ENCODE data around the gene FHAD1.
A peak's percentile ranks its signal among the peaks of the same experiment; 100 is the strongest.

Gene FHAD1

DNA sequence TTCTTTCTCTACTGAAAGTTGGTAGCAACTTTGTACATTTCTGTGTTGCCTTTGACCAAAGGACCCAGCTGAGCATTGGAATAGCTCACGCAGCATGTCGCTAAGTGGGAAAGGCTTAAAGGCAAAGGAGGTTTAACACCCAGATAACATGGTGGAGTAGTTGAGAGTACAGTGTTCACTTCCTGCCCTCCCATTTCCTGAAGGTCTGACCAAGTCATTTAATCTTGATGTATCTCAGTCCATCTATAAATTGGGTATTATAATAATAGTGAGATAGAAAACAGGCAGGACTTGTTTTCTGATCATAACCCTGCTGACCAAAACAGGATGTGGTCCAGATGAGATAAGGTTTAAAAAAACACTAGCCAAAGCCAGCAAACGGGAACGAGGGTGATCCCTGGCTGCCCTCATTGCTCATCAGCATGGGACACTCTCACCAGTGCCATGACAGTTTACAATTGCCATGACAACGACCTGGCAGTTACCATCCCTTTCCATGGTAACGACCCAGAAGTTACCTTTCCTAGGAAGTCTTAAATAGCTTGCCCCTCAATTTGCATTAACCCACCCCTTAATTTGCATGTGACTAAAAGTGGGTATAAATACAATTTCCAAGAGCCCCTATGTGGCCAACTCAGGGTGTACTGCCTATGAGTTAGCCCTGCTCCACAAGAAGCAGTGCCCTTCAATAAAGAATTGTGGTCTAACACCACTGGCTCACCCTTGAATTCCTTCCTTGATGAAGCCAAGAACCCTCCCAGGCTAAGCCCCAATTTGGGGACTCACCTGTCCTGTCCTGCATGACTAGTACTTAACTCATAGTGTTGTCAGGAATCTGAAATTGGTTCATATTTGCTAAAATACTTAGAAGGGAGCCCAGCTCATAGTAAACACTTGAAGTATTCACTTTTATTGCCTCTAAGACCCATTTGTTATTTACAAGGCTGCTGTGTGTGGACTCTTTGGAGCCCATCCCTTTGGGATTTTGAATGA lies 28.4 kb upstream of the FHAD1 start:
- DNase-seq: peak; percentile 4

DNA sequence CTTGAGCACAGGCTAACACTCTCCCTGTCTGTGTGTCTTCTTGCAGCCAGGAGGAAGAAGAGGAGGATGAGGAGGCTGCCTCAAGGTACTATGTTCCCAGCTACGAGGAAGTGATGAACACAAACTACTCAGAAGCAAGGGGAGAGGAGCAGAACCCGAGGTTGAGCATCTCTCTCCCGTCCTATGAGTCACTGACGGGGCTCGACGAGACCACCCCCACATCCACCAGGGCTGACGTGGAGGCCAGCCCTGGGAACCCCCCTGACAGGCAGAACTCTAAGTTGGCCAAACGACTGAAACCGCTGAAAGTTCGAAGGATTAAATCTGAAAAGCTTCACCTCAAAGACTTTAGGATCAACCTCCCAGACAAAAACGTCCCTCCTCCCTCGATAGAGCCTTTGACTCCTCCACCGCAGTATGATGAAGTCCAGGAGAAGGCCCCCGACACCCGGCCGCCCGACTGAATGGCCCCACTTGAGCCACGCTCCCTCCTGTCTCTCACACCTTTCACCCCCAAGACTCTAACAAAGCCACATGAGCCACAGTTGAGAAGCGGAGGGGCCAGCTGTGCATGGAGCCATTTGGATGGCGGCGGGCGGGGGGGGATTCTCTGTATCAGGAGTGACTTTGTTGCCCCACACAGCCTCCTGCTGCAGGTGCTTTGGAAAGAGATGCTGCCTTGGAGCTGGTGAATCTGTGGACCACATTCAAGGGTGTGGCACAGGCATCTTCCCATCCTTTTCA lies 27.6 kb upstream of the FHAD1 start:
- DNase-seq: no peak

DNA sequence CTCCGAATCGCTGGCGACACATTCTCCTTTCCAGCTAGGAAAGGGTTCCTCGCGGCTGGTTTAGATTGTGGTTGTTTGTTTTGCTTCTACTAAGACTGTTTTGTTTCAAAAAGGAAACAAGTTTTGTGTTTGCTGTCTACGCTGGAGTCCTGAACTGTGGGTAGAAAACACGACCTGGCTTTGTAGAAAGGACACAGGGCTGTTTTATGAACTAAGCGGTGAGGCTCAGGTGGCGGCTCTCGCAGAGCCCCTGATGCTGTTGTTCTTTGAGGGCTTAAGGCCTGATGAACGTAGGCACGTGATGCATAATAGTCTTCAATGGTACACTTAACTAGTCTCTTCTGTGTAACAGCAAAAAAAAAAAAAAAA lies 27.0 kb upstream of the FHAD1 start:
- DNase-seq: no peak

DNA sequence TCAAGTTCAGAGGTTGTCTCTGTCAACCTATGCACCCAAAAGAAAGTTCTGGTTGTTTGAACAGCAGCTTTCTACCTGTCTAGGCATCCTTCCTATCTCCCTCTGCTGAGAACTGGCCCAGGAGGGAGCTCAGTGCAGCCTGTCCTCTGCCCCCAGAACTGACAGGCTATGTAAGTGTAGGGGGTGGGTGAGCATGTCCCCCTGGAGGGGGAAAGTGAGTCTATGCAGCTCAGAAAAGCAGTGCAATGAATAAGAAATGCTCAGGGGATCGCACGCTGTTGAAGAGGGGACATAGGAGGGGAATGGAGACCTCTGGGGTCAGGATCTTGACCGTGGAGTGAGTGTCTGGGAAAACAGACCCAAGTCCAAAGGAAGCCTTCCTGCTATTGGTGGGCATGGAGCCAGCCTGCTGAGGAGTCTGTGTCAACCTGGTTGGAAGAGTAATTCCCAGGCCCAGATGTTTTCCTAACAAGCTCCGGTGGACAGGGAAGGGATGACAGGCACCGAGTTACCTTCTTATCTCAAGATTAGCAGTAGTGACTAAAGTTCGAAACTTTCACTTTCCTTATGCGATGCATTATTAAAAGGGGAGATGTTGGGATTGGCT lies 26.1 kb upstream of the FHAD1 start:
- DNase-seq: no peak

DNA sequence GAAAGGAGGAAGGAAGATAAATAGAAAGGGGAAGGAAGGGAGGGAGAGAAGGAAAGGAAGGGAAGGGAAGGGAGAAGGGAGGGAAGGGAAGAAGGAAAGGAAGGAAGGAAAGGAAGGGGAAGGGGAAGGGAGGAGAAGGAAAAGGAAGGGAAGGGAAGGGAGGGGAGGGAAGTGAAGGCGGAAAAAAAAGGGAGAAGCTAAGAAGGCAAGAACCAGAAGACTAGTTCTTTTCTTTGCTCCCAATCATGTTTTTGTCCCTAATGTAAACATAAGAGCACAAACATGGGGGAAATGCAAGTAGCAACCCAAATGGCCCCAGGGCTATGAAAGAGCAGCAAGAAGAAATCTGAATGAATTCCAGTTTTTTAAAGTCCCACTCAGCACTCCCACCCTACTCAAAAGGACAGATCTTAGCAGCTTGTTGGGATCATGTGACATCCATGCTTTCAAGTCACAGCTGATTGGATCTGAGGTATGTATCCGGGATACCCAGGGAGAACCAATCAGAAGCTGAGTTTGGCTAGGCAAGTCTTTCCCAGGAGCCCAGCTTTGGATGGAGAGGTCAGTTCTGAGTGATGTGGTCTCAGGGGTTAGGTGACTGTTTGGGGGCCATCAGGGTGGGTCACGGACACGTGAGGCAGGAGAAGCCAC lies 24.2 kb upstream of the FHAD1 start:
- DNase-seq: no peak

DNA sequence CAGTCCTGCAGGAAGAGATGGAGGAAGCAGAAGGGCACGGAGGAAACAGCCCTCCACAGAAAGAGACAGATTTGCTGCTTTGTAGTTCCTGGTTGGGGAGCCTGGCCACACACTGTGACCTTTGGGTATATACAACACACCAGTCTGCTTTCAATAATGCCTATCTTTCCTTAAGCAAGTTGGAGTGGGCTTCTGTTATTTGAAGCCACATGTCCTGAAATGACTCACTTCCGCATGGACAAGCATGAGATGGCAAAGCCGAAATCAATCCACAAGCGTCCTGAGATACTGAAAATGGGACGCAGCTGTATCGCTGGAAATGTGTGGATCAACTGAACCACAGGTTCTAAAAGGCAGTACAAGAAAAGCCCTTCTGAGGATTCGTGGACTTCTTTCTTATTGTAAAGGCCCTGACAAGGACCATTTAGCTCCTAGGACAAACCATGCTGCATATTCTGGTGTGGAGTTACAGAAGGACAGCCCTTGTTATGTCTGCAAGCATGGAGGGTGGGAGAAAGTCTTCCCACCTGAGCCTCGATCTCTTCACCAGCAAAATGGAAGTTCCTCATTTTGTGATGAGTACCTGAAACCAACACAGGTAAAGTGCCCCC lies 22.7 kb upstream of the FHAD1 start:
- no peak for DNase-seq

DNA sequence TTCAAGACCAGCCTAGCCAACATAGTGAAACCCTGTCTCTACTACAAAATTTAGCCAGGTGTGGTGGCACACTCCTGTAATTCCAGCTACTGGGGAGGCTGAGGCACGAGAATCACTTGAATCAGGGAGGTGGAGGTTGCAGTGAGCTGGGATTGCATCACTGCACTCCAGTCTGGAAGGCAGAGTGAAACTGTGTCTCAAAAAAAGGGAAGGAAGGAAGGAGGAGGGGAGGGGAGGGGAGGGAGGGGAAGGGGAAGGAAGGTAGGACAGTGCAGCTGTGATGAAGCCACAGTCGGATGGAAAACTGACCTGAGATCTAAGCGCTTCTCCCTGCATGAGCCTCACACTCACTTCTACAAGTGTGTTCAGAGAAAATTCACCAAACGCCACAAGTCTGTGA lies 22.0 kb upstream of the FHAD1 start:
- no peak for DNase-seq

DNA sequence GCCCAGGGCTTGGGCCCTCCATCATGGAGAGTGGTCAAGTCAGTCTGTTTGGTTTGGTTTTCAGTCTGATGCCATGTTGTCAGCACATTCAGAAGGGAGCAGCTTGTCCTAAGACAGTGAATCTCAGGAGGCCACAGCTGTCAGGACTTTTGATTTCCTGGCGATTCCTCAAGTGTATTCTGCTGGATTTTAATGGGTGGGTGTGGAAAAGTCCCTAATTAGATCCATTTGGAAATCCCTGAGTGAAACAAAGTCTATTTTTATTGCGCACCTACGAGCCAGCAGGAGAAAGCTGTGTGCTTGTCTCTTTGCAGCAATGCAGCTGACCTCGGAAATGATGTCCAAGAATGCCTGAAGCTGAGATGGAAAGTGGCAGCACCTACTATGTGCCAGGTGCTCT lies 21.6 kb upstream of the FHAD1 start:
- DNase-seq: no peak

DNA sequence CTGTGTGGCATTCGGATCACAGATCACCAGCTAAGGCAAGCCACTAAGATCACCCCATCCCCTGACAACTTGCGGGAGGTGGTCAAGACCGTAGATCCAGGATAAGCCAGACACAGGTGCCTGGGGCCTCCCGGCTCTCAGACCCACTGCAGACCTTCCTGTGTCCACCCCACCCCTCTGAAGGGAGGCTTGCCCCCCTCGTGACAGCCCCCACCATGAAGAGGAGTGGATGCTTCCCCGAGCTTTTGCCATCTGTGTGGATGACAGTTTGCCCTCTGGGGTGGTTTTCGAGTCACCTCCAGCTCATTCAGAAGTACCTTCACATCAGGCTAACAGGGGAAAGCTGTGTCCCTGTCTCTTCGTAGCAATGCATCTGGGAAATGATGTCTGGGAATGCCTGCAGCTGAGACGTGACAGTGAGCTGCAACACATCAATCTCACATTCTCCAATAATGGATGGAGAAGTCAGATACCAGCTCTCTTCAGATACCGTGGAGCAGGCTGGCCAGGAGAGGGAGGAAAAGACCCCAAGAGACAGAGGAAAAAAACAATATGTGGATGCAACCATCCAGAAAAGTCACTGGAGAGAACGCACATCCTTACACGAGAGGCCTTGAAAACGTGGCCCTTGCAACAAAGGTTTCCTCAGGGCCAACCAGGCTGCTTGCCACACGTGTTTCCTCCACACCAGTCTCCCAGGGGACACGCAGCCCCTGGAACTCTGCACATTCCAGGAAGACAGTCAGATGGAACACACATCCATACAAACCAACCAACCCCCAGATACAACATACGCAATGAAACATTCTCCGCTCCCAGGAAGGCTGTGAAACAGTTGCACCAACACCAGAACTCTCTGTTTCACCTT lies 20.4 kb upstream of the FHAD1 start:
- no peak for DNase-seq

DNA sequence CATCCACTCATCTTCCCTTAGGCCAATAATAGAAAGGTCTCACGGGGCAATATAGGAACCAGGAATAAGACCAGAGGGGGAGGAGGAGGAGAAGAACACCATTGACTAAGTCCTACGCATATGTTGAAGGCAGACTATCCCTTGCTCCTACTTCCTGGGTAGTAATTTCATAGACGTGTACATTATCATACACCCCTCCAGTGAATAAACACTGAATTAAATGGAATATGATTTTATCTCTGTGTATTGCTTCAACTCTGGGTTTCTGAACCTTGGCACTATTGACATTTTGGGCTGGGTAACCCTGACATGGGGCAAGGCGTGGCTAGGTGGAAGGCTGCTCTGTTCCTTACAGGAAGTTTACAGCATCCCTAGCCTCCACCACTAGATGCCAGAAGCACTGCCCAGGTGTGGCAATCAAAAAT lies 17.3 kb upstream of the FHAD1 start:
- no peak for DNase-seq

DNA sequence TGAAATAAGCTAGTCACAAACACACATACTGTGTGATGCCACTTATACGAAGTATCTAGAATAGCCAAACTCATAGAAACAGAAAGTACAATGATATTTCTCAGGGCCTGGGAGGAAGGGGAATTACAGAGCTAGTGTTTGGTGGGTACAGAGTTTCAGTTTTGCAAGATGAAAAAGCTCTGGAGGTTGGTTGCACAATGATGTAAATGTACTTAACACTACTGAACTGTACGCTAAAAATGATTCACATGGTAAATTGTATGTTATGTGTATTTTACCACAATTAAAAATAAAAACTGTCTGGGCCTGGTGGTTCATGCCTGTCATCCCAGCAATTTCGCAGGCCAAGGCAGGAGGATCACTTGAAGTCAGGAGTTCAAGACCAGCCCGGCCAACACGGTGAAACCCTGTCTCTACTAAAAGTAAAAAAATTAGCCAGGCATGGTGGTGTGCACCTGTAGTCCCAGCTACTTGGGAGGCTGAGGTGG lies 15.3 kb upstream of the FHAD1 start:
- DNase-seq: peak; percentile 83

DNA sequence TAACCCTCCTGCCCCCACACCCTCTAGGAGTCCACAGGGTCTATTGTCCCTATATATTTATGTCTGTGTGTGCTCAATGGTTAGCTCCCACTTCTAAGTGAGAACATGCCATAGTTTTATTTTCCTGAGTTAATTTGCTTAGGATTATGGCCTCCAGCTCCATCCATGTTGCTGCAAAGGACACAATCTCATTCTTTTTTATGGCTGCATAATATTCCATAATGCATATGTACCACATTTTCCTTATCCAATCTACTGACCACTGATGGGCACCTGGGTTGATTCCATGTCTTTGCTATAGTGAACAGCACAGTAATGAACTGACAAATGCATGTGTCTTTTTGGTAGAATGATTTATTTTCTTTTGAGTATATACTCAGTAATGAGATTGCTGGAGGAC lies 13.3 kb upstream of the FHAD1 start:
- DNase-seq: no peak

DNA sequence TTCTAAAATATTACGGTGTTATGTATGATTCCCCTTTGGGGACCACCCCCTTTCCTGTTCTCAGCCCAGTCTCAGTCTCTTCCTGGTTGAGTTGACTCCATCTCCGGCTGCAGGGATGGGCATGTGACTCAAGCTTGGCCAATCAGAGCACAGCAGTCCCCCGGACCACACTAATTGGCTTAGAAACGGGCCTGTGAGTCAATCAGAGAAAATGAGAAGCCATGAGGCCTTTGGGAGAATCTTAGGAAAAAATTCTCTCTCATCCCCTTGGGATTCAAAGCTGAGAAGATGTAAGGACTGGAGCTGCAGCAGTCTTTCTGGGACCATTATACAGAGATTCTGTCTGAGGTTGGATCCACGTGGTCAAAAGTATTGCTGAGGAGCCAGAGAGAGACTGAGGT lies 10.7 kb upstream of the FHAD1 start:
- no peak for DNase-seq

DNA sequence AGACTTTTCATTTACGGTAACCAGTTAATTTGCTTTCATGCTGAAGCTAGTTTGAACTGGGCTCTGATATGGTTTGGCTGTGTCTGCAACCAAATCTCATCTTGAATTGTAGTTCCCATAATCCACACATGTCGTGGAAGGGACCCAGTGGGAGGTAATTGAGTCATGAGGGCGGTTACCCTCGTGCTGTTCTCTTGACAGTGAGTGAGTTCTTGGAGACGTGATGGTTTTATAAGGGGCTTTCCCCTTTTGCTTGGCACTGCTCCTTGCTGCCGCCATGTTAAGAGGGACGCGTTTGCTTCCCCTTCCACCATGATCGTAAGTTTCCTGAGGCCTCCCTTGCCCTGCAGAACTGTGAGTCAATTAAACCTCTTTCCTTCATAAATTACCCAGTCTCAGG lies 10.3 kb upstream of the FHAD1 start:
- no peak for DNase-seq

DNA sequence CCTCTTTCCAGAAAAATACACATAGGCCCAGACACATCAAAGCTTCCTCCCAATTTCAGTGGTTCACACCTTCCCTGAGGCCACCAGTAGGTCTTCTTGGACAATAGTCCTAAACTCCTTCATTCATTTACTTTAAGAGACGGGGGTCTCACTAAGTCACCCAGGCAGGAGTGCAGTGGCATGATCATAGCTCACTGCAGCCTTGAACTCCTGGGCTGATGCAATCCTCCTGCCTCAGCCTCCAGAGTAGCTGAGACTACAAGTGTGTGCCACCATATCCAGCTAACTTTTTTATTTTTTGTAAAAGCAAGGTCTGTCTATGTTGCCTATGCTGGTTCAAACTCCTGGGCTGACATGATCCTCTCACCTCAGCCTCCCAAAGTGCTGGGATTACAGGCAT lies 8.2 kb upstream of the FHAD1 start:
- DNase-seq: no peak

DNA sequence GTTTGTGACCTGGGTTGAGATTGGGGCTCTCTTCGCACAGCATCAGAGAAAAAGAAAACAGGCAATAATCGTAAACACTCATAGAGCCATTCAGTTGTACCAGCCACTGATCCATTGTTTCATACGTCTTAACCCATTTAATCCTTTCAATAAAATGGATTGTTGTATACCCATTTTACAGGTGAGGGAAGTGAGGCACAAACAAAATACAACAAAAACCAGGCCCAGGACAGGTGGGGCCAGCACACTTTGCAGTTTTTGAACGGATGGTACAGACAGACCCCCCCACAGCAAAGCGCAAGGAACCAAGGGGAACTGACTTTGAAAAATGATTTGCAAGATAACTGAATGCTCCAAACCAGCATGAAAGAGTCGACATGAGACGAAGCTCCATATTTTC lies 4.3 kb upstream of the FHAD1 start:
- DNase-seq: no peak

DNA sequence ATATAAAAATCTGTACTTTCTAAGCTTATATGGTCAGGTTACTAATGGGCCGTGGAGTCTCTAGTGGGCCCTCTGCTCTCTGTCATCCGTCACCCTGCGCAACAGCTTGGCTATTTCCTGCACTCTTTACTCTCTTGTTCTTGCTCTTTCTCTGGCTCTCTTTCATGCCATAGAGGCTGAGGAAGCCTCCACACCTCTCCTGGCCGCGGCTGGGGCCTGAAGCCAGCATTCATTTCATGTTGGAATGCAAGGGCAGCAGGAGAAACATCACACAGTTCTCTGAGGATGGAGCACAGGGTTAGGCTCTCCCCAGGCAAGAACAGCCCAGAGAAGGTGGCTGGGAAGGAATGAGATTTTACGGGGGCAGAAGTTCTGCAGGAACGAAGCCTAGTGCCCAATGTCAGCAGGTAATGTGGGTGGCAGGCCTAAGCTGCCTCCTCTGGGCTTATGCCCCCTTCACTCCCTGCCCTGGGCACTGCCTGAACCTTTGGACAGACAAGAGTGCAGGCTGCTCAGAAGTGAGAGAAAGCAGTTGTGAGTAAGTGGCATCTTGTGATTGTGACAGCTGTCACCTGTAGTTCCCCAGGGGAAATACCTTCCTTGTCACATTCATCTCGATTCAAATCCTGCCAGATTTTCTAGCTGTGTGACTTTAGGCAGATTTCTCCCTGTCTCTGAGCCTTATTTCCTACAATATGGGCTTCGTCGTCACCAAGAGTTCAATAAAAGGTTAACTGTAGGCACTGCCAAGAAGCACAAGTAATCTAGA lies 3.6 kb upstream of the FHAD1 start:
- no peak for DNase-seq

DNA sequence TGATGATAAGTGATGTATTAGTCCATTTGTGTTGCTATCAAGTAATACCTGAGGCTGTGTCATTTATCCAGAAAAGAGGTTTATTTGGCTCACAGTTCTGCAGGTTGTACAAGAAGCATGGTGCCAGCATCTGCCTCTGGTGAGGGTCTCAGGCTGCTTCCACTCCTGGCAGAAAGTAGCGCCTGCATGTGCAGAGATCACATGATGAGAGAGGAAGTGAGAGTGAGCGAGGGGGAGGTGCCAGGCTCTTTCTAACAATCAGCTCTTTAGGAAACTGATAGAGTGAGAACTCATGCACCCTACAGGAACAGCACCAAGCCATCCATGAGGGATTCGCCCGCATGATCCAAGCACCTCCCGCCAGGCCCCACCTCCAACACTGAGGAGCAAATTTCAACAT lies 2.2 kb upstream of the FHAD1 start:
- no peak for DNase-seq

DNA sequence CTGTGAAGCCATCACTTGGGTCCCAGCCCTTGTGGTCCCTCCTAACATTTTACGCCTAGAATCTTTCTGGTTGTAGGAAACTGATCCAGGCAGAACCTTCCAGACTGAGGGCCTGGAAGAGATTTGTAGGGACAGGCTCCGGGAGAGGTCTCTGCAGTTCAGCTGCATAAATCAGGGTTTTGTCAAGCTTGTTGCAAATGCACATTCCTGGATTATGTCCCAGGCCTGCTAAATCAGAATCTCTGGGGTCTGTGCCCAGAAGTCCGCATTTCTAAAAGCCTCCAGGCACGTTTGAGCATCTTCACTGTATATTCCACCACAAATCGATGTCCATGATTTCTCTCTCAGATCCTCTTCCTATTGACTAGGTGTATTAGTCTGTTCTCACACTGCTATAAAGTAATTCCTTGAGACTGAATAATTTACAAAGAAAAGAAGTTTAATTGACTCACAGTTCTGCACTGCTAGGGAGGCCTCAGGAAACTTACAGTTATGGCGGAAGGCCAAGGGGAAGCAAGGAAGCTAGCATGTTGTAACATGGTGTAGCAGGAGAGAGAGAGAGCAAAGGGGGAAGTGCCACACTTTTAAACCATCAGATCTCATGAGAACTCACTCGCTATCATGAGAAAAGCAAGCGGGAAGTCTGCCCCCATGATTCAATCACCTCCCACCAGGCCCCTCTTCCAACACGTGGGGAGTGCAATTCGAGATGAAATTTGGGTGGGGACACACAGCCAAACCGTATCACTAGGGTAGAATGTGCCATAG lies 1.2 kb upstream of the FHAD1 start:
- no peak for DNase-seq

DNA sequence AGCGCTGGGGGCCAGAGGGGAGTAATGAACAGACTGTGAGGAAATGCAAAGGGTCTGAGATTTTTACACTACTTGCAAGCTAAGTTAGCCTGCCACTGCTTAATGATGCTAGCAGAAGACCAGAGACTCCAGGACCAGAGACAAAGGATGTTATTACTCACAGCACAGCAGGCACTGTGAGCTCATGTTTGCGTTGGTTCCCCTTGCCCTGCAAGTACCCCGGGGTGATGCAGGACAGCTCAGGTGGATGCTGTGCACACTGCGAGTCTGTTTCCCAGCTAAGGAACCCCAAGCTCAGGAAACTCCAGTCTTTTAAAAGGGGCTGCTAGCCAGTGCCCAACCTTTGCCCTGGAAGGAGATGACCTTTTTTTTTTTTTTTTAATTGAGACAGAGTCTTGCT lies 1.2 kb downstream of the FHAD1 start:
- peak; percentile 25 for DNase-seq

Measured in activated CD4-positive, alpha-beta T cell treated with anti-CD3 and anti-CD28 coated beads, Interleukin-2, amount 50 U/mL, for 16 hours (primary cell).